OCI-LY3 (cell line): ENCODE results near the gene RPL18A.

Source experiments
- EZH2phosphoT487 ChIP-seq: fragments of 200-600 bp; shearing (Covaris generic); IDR thresholded peaks from 2 replicates; pipeline ENCODE4 v1.6.1; 2018; ENCODE audit warnings: antibody characterized with exemption, mixed run types, low read depth
- TF ChIP-seq, protein P1 (sequence below): fragments of 200-600, 300-600 bp; sonication (generic); IDR thresholded peaks from 2 replicates; pipeline ENCODE4 v1.5.1; 2014; ENCODE audit warnings: antibody characterized with exemption, low read length, low read depth

DNA sequence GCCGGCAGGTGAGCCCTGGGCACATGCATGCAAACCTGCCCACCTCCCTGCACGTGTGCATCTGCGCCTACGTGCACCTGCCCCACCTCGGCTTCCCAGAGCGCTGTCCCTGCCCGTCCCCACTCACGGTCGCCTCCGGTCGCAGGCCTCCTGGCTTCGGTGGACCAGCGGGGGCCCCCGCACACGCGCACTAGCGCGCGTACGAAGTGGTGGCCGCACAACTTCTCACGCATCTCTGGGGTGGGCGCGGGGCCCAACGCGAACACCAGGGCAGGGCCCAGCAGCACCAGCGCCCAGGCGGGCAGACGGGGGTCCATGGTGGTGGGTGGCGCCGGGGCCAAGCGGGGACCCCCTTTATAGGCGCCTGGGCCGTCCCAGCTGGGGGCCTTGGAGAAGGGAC is 38.5 kb upstream of the RPL18A start, which contains the start of gene INSL3:
- TF ChIP-seq, protein P1, sequence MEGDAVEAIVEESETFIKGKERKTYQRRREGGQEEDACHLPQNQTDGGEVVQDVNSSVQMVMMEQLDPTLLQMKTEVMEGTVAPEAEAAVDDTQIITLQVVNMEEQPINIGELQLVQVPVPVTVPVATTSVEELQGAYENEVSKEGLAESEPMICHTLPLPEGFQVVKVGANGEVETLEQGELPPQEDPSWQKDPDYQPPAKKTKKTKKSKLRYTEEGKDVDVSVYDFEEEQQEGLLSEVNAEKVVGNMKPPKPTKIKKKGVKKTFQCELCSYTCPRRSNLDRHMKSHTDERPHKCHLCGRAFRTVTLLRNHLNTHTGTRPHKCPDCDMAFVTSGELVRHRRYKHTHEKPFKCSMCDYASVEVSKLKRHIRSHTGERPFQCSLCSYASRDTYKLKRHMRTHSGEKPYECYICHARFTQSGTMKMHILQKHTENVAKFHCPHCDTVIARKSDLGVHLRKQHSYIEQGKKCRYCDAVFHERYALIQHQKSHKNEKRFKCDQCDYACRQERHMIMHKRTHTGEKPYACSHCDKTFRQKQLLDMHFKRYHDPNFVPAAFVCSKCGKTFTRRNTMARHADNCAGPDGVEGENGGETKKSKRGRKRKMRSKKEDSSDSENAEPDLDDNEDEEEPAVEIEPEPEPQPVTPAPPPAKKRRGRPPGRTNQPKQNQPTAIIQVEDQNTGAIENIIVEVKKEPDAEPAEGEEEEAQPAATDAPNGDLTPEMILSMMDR: no peak
- TF ChIP-seq EZH2phosphoT487: no peak
